Kidney (tissue), 14 donors: ENCODE data around the gene SLC23A3. TPM values are rescaled to one million over a fixed set of nuclear protein-coding genes. Genes with fewer than 3 reads are reported as not detected.

Experiments used
- DNase-seq, 5 donors: peaks; one replicate each; pipeline ENCODE4 v3.0.0-alpha.2; 2013 to 2020
- FAIRE-seq: peaks from 2 replicates; lab custom pipeline; 2012; peaks lifted over from hg19 to GRCh38; lab: Jason Lieb, UNC
- H3K27ac ChIP-seq, 2 donors: one replicate each; pipeline ENCODE4 v1.7.0; 2013; ENCODE audit warnings: low read depth in 2 of 2, low read length in 2 of 2, inconsistent platforms in 1 of 2
- H3K27me3 ChIP-seq: one replicate; pipeline ENCODE4 v1.7.1; 2013; ENCODE audit warnings: low read length, inconsistent platforms; ENCODE audit not compliant: control insufficient read depth, insufficient read depth
- H3K36me3 ChIP-seq, 3 donors: one replicate each; pipeline versions ENCODE4 v1.7.0 to v1.7.1; 2013; ENCODE audit warnings: low read length in 3 of 3, control low read depth in 1 of 3, inconsistent platforms in 1 of 3; ENCODE audit not compliant: insufficient read depth in 3 of 3, control insufficient read depth in 2 of 3
- H3K4me1 ChIP-seq, 3 donors: one replicate each; pipeline versions ENCODE4 v1.7.0 to v1.7.1; 2013; ENCODE audit warnings: low read length in 3 of 3, inconsistent platforms in 1 of 3, low read depth in 1 of 3; ENCODE audit not compliant: control insufficient read depth in 2 of 3, insufficient read depth in 2 of 3
- H3K4me3 ChIP-seq, 3 donors: one replicate each; pipeline versions ENCODE4 v1.7.0 to v1.8.1; 2013; ENCODE audit warnings: low read length in 3 of 3, control low read depth in 1 of 3, inconsistent platforms in 1 of 3
- H3K9ac ChIP-seq, 3 donors: one replicate each; pipeline versions ENCODE4 v1.7.0 to v1.7.1; 2013; ENCODE audit warnings: low read length in 3 of 3, control low read depth in 1 of 3, inconsistent platforms in 1 of 3
- H3K9me3 ChIP-seq, 3 donors: one replicate each; pipeline versions ENCODE4 v1.7.0 to v1.7.1; 2013; ENCODE audit warnings: low read length in 3 of 3, control low read depth in 1 of 3, inconsistent platforms in 1 of 3; ENCODE audit not compliant: control insufficient read depth in 2 of 3, insufficient read depth in 1 of 3
- intact Hi-C: fragments of 100-400 bp; cut with DNase I; formaldehyde crosslinking; loops from one replicate; pipeline ENCODE4 v1.11.1; 2022
- polyA plus RNA-seq: library from polyadenylated mRNA; stranded (reverse); fragments of 350-450 nt; fragmentation: Illumina TruSeq; extraction: RNeasy Lipid Tissue Mini Kit (QIAGEN cat#74804); gene quantifications from one replicate; pipeline ENCODE4 v1.2.3, GENCODE V29; 2014; ENCODE audit warnings: low read depth, low replicate concordance; ENCODE audit not compliant: insufficient read depth
- total RNA-seq: library from RNA; stranded (reverse); fragmentation: NEBNext Ultra II Directional; extraction: Animal tissue kit (Norgen Biotek cat#: 25700); gene quantifications from one replicate; pipeline ENCODE4 v1.2.1, GENCODE V29; 2021
- TF ChIP-seq, protein P1 (sequence below): IDR thresholded peaks from 3 replicates; pipeline ENCODE4 v1.5.1; 2012; ENCODE audit warnings: mild to moderate bottlenecking, moderate library complexity, borderline replicate concordance; ENCODE audit not compliant: insufficient read depth; ENCODE audit errors: extremely low read depth
- donor health status: control.
- donor health status: control.
- donor health status: control.
- donor health status: control.
- donor health status: control.
- donor health status: DM: yes; HTN: yes; CAD: no.
- donor health status: Normal renal cell carcinoma (clear cell type).

The SLC23A3 gene
- total and polyA plus RNA-seq, 2 donors from 2014 or later = 2.8 to 10.9 TPM

DNA sequence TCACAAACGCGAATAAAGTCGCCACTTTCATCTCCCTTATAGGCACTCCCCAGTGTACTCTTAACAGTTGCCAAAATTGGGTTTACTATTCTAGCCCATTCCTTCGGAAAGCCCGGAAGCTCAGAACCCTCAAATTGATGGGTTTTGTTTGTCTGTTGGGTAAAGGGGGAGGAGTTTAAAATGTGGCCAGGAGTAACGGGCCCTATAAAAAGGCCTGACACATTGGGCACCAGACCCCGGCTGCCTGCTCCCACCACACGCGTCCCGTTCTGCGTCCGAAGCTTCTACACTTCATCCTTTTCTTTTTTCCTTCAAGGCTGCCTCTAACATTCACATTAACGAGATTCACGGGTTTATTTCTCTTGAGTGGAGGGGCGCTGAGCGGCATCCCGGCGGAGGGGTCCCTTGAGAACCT lies 10.1 kb downstream of the SLC23A3 start:
- intact Hi-C loops = loop anchor here (10.0 kb wide), 2 partner anchors 105 to 125 kb away; no protein-coding TSS in a partner anchor
- no peak for FAIRE-seq
- Histone ChIP-seq H3K27ac (peak overlapping the region in 1 of 2 donors; percentile 95), H3K9me3 (no peaks in the 10 kb centered on the region), H3K36me3 (peaks cover 0 to 3% (median 0%) of the 10 kb centered on the region in 3 donors), H3K9ac (peak overlapping the region; percentile 11 to 44 (median 41)), H3K4me1 (peaks cover 0 to 3% (median 0%) of the 10 kb centered on the region in 3 donors), H3K4me3 (peak overlapping the region; percentile 25 to 68 (median 50)), H3K27me3 (no peaks in the 10 kb centered on the region)
- TF ChIP-seq, protein P1, sequence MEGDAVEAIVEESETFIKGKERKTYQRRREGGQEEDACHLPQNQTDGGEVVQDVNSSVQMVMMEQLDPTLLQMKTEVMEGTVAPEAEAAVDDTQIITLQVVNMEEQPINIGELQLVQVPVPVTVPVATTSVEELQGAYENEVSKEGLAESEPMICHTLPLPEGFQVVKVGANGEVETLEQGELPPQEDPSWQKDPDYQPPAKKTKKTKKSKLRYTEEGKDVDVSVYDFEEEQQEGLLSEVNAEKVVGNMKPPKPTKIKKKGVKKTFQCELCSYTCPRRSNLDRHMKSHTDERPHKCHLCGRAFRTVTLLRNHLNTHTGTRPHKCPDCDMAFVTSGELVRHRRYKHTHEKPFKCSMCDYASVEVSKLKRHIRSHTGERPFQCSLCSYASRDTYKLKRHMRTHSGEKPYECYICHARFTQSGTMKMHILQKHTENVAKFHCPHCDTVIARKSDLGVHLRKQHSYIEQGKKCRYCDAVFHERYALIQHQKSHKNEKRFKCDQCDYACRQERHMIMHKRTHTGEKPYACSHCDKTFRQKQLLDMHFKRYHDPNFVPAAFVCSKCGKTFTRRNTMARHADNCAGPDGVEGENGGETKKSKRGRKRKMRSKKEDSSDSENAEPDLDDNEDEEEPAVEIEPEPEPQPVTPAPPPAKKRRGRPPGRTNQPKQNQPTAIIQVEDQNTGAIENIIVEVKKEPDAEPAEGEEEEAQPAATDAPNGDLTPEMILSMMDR = no peak
- no peak for DNase-seq

- Histone ChIP-seq H3K4me3 (no peak overlapping the region), H3K9ac (no peak overlapping the region), H3K27me3 (no peaks in the 10 kb centered on the region), H3K4me1 (peaks cover 0 to 3% (median 0%) of the 10 kb centered on the region in 3 donors), H3K36me3 (peaks cover 0 to 3% (median 0%) of the 10 kb centered on the region in 3 donors), H3K27ac (no peak overlapping the region), H3K9me3 (no peaks in the 10 kb centered on the region)
- DNase-seq = no peak
- FAIRE-seq = no peak
- intact Hi-C loops = loop anchor here (10.0 kb wide), 1 partner anchor 104 kb away; no protein-coding TSS in a partner anchor
- TF ChIP-seq, protein P1 = no peak
Observed at GRCh38 chr2:219158586-219158985, 11.2 kb downstream of the SLC23A3 start.

DNA sequence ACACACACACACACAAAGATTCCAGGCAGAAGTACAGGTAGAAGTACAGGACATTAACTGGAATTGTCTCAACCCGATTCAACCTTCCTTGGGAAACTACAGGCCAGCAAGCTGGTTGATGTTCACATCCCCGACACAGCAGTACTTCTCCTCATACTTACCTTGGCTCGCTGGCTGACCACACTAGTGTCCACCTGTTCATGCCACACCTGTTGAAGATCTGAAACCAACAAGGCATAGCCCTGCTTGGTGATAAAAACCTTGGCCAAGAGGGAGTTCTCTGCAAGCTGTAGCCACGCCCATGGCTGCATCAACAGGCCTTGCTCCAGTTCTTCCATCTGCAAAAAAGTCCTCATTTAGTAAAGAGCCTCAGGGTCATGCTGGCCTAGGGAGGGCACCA lies 11.8 kb downstream of the SLC23A3 start:
- Histone ChIP-seq H3K27me3 (no peaks in the 10 kb centered on the region), H3K4me3 (no peak overlapping the region), H3K4me1 (peaks cover 0 to 3% (median 0%) of the 10 kb centered on the region in 3 donors), H3K27ac (no peak overlapping the region), H3K9ac (no peak overlapping the region), H3K36me3 (peaks cover 0 to 3% (median 0%) of the 10 kb centered on the region in 3 donors), H3K9me3 (no peaks in the 10 kb centered on the region)
- DNase-seq (no peak), FAIRE-seq (no peak)
- TF ChIP-seq, protein P1 = no peak
- intact Hi-C loops = loop anchor here (10.0 kb wide), 1 partner anchor 103 kb away; no protein-coding TSS in a partner anchor

DNA sequence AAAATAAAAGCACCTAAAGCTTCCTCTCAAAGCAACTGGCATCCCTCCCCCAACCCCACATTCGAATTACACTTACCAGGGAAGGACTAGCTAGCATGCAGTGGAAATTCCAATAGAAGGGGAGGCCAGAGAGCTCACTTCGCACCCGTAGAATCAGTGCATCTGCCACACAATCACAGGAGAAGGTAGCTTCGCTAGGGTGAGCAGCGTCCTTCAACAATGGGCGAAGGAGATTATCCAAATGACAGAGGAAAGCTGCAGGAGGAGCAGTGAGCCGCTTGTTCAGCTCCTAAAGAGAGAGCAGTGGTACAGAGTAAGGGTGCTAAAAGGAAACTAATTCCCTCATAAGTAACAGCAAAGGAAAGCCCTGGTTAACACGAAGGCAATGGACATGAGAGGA lies 12.4 kb downstream of the SLC23A3 start:
- no peaks in the 10 kb centered on the region for H3K9me3 ChIP-seq
- H3K27ac ChIP-seq = no peak overlapping the region
- H3K4me3 ChIP-seq = no peak overlapping the region
- intact Hi-C loops = loop anchor here (10.0 kb wide), 1 partner anchor 103 kb away; no protein-coding TSS in a partner anchor
- H3K27me3 ChIP-seq = no peaks in the 10 kb centered on the region
- no peak overlapping the region for H3K9ac ChIP-seq
- DNase-seq (no peak), FAIRE-seq (no peak)
- peaks cover 0 to 3% (median 0%) of the 10 kb centered on the region in 3 donors for H3K36me3 ChIP-seq
- TF ChIP-seq, protein P1 = no peak
- peaks cover 0 to 3% (median 0%) of the 10 kb centered on the region in 3 donors for H3K4me1 ChIP-seq
